HCT116 (cell line): Measurements from ENCODE around the gene CDH22. TPM values are rescaled to one million over a fixed set of nuclear protein-coding genes. Genes with fewer than 3 reads are reported as not detected.

Experiments
- ATAC-seq: fragments of 200-7000 bp; cut with Tn5 transposase; 2 replicates; pipeline ENCODE4 v1.9.1; 2020; ENCODE audit warnings: mild to moderate bottlenecking, moderate library complexity
- BruUV-seq: library from RNA; stranded (reverse); fragments of 400-500 nt; replicated peaks from 2 replicates; lab custom pipeline; 2021; lab: Mats Ljungman, UMichigan
- CTCF ChIA-PET: fragments of 300-600 bp; sonication (Branson Sonifier 250); formaldehyde crosslinking; loops from one replicate; lab custom pipeline; 2021; ENCODE audit warnings: antibody characterized with exemption; lab: Charles Lee
- POLR2A ChIA-PET: fragments of 300-600, 350-600 bp; sonication (Branson Sonifier 250); formaldehyde crosslinking; loops from one replicate; lab custom pipeline; 2021; ENCODE audit warnings: antibody characterized with exemption; lab: Charles Lee
- RAD21 ChIA-PET, 2 experiments: fragments of 300-600 bp; sonication (Branson Sonifier 250); formaldehyde crosslinking; loops; one replicate each; lab custom pipeline; 2023; ENCODE audit warnings: low total read pairs in 2 of 2; ENCODE audit not compliant: uncharacterized antibody in 2 of 2, unreplicated experiment in 2 of 2, low non-redundant PET in 1 of 2; lab: Charles Lee
- DNase-seq: peaks from one replicate; pipeline ENCODE4 v3.0.0-alpha.2; 2010; ENCODE audit warnings: low read depth, low spot score
- H2AFZ ChIP-seq: fragments of 200-600 bp; shearing (Covaris generic), sonication (generic); 2 replicates; pipeline ENCODE4 v1.6.1; 2017; ENCODE audit warnings: low read depth, mixed run types, mixed read lengths, antibody characterized with exemption, low read length; ENCODE audit not compliant: poor library complexity, severe bottlenecking
- H3K27ac ChIP-seq: 2 replicates; pipeline ENCODE4 v1.5.1; 2012; ENCODE audit warnings: low read depth, low read length
- H3K27me3 ChIP-seq: fragments of 200-600 bp; sonication (generic); 2 replicates; pipeline ENCODE4 v1.6.1; 2016; ENCODE audit warnings: mixed run types, low read length, mixed read lengths; ENCODE audit not compliant: insufficient read depth
- H3K36me3 ChIP-seq, 2 experiments: fragments of 200-500 bp in 1 of 2; fragments of 200-600 bp in 1 of 2; sonication (Bioruptor generic) in 1 of 2; sonication (generic) in 1 of 2; 2 replicates each; pipeline versions ENCODE4 v1.5.1 to v1.6.1; 2014 to 2016; ENCODE audit warnings: low read length in 2 of 2, inconsistent platforms in 1 of 2, mixed read lengths in 1 of 2, mixed run types in 1 of 2; ENCODE audit not compliant: insufficient read depth in 2 of 2, control insufficient read depth in 1 of 2
- H3K4me1 ChIP-seq, 2 experiments: fragments of 200-600 bp in 1 of 2; sonication (generic) in 1 of 2; 2 replicates each; pipeline versions ENCODE4 v1.5.1 to v1.6.1; 2012 to 2017; ENCODE audit warnings: low read length in 2 of 2, inconsistent platforms in 1 of 2, mild to moderate bottlenecking in 1 of 2, mixed read lengths in 1 of 2, mixed run types in 1 of 2, moderate library complexity in 1 of 2; ENCODE audit not compliant: insufficient read depth in 2 of 2, control insufficient read depth in 1 of 2
- H3K4me2 ChIP-seq: fragments of 200-600 bp; sonication (generic); 2 replicates; pipeline ENCODE4 v1.6.1; 2017; ENCODE audit warnings: mixed run types, low read length, mixed read lengths
- H3K4me3 ChIP-seq, 2 experiments: fragments of 200-600 bp in 1 of 2; sonication (generic) in 1 of 2; replicated peaks in 1 of 2; 2 replicates each; pipeline ENCODE4 v1.5.1; 2011 to 2016; ENCODE audit warnings: low read length in 2 of 2, control low read depth in 1 of 2, low read depth in 1 of 2, mild to moderate bottlenecking in 1 of 2, mixed read lengths in 1 of 2, mixed run types in 1 of 2
- H3K79me2 ChIP-seq: fragments of 200-600 bp; sonication (generic); 2 replicates; pipeline ENCODE4 v1.6.1; 2017; ENCODE audit warnings: mild to moderate bottlenecking, mixed run types, low read length, moderate library complexity, mixed read lengths; ENCODE audit not compliant: insufficient read depth
- H3K9ac ChIP-seq: fragments of 200-600 bp; sonication (generic); 2 replicates; pipeline ENCODE4 v1.6.1; 2016; ENCODE audit warnings: low read length, mixed read lengths
- H3K9me2 ChIP-seq: fragments of 200-600 bp; sonication (generic), shearing (Covaris generic); 2 replicates; pipeline ENCODE4 v1.6.1; 2017; ENCODE audit warnings: mixed run types, mild to moderate bottlenecking, moderate library complexity; ENCODE audit not compliant: insufficient read depth
- H3K9me3 ChIP-seq, 2 experiments: fragments of 200-500 bp in 1 of 2; fragments of 200-600 bp in 1 of 2; sonication (Bioruptor generic) in 1 of 2; sonication (generic) in 1 of 2; 2 replicates each; pipeline ENCODE4 v1.6.1; 2014 to 2017; ENCODE audit warnings: low read length in 2 of 2, mixed read lengths in 2 of 2, inconsistent platforms in 1 of 2, low read depth in 1 of 2, mild to moderate bottlenecking in 1 of 2, mixed run types in 1 of 2, moderate library complexity in 1 of 2; ENCODE audit not compliant: control insufficient read depth in 1 of 2, insufficient read depth in 1 of 2
- H4K20me1 ChIP-seq: fragments of 200-600 bp; sonication (generic), shearing (Covaris generic); 2 replicates; pipeline ENCODE4 v1.6.1; 2017; ENCODE audit warnings: mixed run types, mild to moderate bottlenecking, moderate library complexity; ENCODE audit not compliant: insufficient read depth
- EGR1 ChIP-seq: IDR thresholded peaks from 2 replicates; pipeline ENCODE4 v1.6.1; 2012; ENCODE audit warnings: low read depth
- EZH2phosphoT487 ChIP-seq: fragments of 200-600 bp; IDR thresholded peaks from 2 replicates; pipeline ENCODE4 v1.6.1; 2018; ENCODE audit warnings: antibody characterized with exemption, borderline replicate concordance
- FOSL1 ChIP-seq: IDR thresholded peaks from 2 replicates; pipeline ENCODE4 v1.6.1; 2012; ENCODE audit warnings: low read depth
- JUND ChIP-seq: IDR thresholded peaks from 2 replicates; pipeline ENCODE4 v1.6.1; 2012
- RAD21 ChIP-seq: IDR thresholded peaks from 2 replicates; pipeline ENCODE4 v1.6.1; 2012; ENCODE audit warnings: low read depth, mild to moderate bottlenecking
- SIN3A ChIP-seq: IDR thresholded peaks from 2 replicates; pipeline ENCODE4 v1.6.1; 2012; ENCODE audit warnings: low read depth
- intact Hi-C: fragments of 100-400 bp; cut with micrococcal nuclease; formaldehyde crosslinking; loops from 2 replicates; pipeline ENCODE4 v1.10.0; 2022
- total RNA-seq: library from RNA; stranded (reverse); gene quantifications from one replicate; pipeline ENCODE4 v1.2.1, GENCODE V29; 2021; ENCODE audit not compliant: unreplicated experiment
- TF ChIP-seq, protein P1 (sequence below), 3 experiments: fragments of 200-600 bp in 1 of 3; sonication (generic) in 1 of 3; IDR thresholded peaks in 2 of 3; conservative IDR thresholded peaks in 1 of 3; 2 replicates each; pipeline ENCODE4 v1.5.1; 2012 to 2017; ENCODE audit warnings: low read depth in 2 of 3, low read length in 2 of 3, antibody characterized with exemption in 1 of 3, borderline replicate concordance in 1 of 3, control low read depth in 1 of 3, mild to moderate bottlenecking in 1 of 3, mixed read lengths in 1 of 3, mixed run types in 1 of 3, moderate library complexity in 1 of 3; ENCODE audit not compliant: insufficient read depth in 1 of 3

The CDH22 gene
- total RNA-seq, 1 experiment from 2014 or later = 1.8 TPM

DNA sequence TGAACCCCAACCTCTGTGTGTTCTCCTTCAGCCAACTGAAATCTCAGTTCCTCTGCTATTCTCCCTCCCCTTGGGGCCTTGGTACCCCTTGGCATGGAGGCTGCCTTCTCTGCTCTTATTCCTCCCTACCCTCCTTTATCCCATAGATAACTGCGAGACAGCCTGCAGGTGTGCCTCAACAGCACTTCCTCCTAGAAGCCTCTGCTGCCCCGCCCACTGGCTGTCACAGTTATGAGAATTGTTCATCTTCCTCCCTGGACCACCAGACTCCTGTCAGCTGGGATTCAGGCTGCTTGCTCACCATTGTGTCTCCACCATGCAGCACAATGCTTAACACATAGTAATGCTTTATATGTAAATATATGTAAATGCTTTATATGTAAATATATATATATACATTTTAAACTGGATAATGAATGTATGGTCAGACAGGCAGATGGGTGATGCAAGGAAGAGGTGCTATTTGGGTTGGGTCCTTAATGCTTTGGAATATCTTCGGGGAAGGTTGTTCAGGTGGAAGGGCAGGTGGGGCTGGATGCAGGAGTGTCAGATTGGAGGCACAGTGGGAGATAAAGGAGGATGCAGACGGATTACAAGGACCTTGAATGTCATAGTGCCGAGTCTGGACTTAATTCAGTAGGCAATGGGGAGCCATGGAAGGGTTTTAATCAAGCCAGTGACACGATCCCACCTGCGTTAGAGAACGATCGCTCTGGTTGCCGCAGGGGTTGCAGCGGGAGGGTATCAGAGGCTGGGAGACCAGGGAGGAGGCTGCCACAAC lies 4.9 kb downstream of the CDH22 start:
- ATAC-seq (no peak), DNase-seq (no peak)
- Histone ChIP-seq H3K36me3 (no peaks in the 10 kb centered on the region), H3K9me3 (no peaks in the 10 kb centered on the region), H3K9ac (no peak overlapping the region), H3K4me1 (peaks cover 4 to 12% of the 10 kb centered on the region in 2 experiments; a peak in 2 of 4 replicates), H3K27ac (no peak overlapping the region), H3K79me2 (no peaks in the 10 kb centered on the region), H2AFZ (no peak overlapping the region), H3K27me3 (0 out of 2 replicates have a peak, but pooled peaks cover 4% of the 10 kb centered on the region), H4K20me1 (no peaks in the 10 kb centered on the region), H3K4me3 (no peak overlapping the region), H3K4me2 (no peak overlapping the region), H3K9me2 (no peaks in the 10 kb centered on the region)
- intact Hi-C loops = no loop called here
- no TSS peak for BruUV-seq
- no peak for TF ChIP-seq EGR1
- POLR2A ChIA-PET = no interaction called here
- CTCF ChIA-PET = no interaction called here
- RAD21 ChIA-PET = no interaction called here

- H3K9ac ChIP-seq = no peak overlapping the region
- H3K9me2 ChIP-seq = no peaks in the 10 kb centered on the region
- peaks cover 5% of the 10 kb centered on the region; the same call in 1 of the 2 replicates for H3K27me3 ChIP-seq
- no peak overlapping the region for H3K4me3 ChIP-seq
- peaks cover under 1 to 4% of the 10 kb centered on the region in 2 experiments; a peak in 2 of 4 replicates for H3K4me1 ChIP-seq
- H3K36me3 ChIP-seq = no peaks in the 10 kb centered on the region
- no peak overlapping the region for H3K4me2 ChIP-seq
- POLR2A ChIA-PET = no interaction called here
- TF ChIP-seq, protein P1, sequence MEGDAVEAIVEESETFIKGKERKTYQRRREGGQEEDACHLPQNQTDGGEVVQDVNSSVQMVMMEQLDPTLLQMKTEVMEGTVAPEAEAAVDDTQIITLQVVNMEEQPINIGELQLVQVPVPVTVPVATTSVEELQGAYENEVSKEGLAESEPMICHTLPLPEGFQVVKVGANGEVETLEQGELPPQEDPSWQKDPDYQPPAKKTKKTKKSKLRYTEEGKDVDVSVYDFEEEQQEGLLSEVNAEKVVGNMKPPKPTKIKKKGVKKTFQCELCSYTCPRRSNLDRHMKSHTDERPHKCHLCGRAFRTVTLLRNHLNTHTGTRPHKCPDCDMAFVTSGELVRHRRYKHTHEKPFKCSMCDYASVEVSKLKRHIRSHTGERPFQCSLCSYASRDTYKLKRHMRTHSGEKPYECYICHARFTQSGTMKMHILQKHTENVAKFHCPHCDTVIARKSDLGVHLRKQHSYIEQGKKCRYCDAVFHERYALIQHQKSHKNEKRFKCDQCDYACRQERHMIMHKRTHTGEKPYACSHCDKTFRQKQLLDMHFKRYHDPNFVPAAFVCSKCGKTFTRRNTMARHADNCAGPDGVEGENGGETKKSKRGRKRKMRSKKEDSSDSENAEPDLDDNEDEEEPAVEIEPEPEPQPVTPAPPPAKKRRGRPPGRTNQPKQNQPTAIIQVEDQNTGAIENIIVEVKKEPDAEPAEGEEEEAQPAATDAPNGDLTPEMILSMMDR (IDR thresholded peaks at IDR 0.05 in 2 of 3, conservative IDR thresholded peaks at IDR 0.05 in 1 of 3; ENCODE audit: borderline replicate concordance in 1 of 3, insufficient read depth in 1 of 3, low read depth in 2 of 3, low read length in 2 of 3) = no peak
- no peak for TF ChIP-seq FOSL1
- TF ChIP-seq SIN3A = no peak
- TF ChIP-seq JUND = no peak
- no peak for TF ChIP-seq RAD21
- TF ChIP-seq EZH2phosphoT487 = no peak
- TF ChIP-seq, all 23 proteins: peak for 0
- RAD21 ChIA-PET = no interaction called here
- BruUV-seq = no TSS peak
- DNase-seq (no peak), ATAC-seq (no peak)
- H3K9me3 ChIP-seq = no peaks in the 10 kb centered on the region
- no peaks in the 10 kb centered on the region for H4K20me1 ChIP-seq
- intact Hi-C loops = no loop called here
- no peak overlapping the region for H3K27ac ChIP-seq
- H2AFZ ChIP-seq = no peak overlapping the region
- no peaks in the 10 kb centered on the region for H3K79me2 ChIP-seq
- CTCF ChIA-PET = no interaction called here
Measured at GRCh38 chr20:46302106-46302505, 6.2 kb downstream of the CDH22 start.
